Loucy (cell line): ENCODE data around the gene IBA57.

Source experiments
- H2AFZ ChIP-seq: fragments of 200-600 bp; sonication (generic); 2 replicates; pipeline ENCODE4 v1.6.0; 2016; ENCODE audit warnings: antibody characterized with exemption, mild to moderate bottlenecking, low read length, moderate library complexity
- H3F3A ChIP-seq: fragments of 200-600 bp; 2 replicates; pipeline ENCODE4 v1.6.0; 2016; ENCODE audit warnings: antibody characterized with exemption, low read depth, mild to moderate bottlenecking
- H3K27me3 ChIP-seq: fragments of 200-600 bp; sonication (generic); 2 replicates; pipeline ENCODE4 v1.6.1; 2014; ENCODE audit warnings: low read length, mild to moderate bottlenecking; ENCODE audit not compliant: insufficient read depth, poor library complexity, severe bottlenecking
- H3K36me3 ChIP-seq: fragments of 200-600 bp; sonication (generic); 2 replicates; pipeline ENCODE4 v1.6.1; 2016; ENCODE audit warnings: low read length; ENCODE audit not compliant: insufficient read depth
- H3K4me1 ChIP-seq: fragments of 200-600 bp; sonication (generic); 2 replicates; pipeline ENCODE4 v1.5.1; 2014; ENCODE audit warnings: low read length, mild to moderate bottlenecking; ENCODE audit not compliant: insufficient read depth, poor library complexity, severe bottlenecking
- H3K4me2 ChIP-seq: fragments of 200-600 bp; sonication (generic); 2 replicates; pipeline ENCODE4 v1.6.0; 2014; ENCODE audit warnings: antibody characterized with exemption, low read length, low read depth, mild to moderate bottlenecking; ENCODE audit not compliant: poor library complexity, severe bottlenecking
- H3K4me3 ChIP-seq: fragments of 200-600 bp; sonication (generic); 2 replicates; pipeline ENCODE4 v1.5.1; 2014; ENCODE audit warnings: low read length, mild to moderate bottlenecking, mixed read lengths; ENCODE audit not compliant: poor library complexity, severe bottlenecking
- H3K79me2 ChIP-seq: fragments of 200-600 bp; sonication (generic); 2 replicates; pipeline ENCODE4 v1.6.1; 2014; ENCODE audit warnings: low read length; ENCODE audit not compliant: insufficient read depth
- H3K9ac ChIP-seq: fragments of 200-600 bp; sonication (generic); 2 replicates; pipeline ENCODE4 v1.6.0; 2014; ENCODE audit warnings: mild to moderate bottlenecking, low read depth, low read length, moderate library complexity; ENCODE audit not compliant: poor library complexity, severe bottlenecking
- H3K9me2 ChIP-seq: fragments of 200-600 bp; sonication (generic); replicated peaks from 2 replicates; pipeline ENCODE4 v1.6.1; 2016; ENCODE audit warnings: low read depth, low read length, mixed read lengths
- H3K9me3 ChIP-seq: fragments of 200-600 bp; sonication (generic); 2 replicates; pipeline ENCODE4 v1.6.1; 2014; ENCODE audit warnings: mild to moderate bottlenecking, antibody characterized with exemption, low read length, low read depth; ENCODE audit not compliant: insufficient read depth
- H4K20me1 ChIP-seq: fragments of 200-600 bp; sonication (generic); 2 replicates; pipeline ENCODE4 v1.6.0; 2014; ENCODE audit warnings: antibody characterized with exemption, low read length, mild to moderate bottlenecking; ENCODE audit not compliant: insufficient read depth, poor library complexity, severe bottlenecking
- CTCF ChIP-seq: fragments of 200-600 bp; sonication (generic); conservative IDR thresholded peaks from 2 replicates; pipeline ENCODE4 v1.5.1; 2014; ENCODE audit warnings: mild to moderate bottlenecking, antibody characterized with exemption, low read length
- EZH2phosphoT487 ChIP-seq: fragments of 200-600 bp; IDR thresholded peaks from 2 replicates; pipeline ENCODE4 v1.6.1; 2018; ENCODE audit warnings: antibody characterized with exemption, mild to moderate bottlenecking, moderate library complexity, borderline replicate concordance

Gene IBA57

GRCh38 chr1:228148196-228148861, 17.3 kb upstream of the IBA57 start:
- Histone ChIP-seq H3K4me1 (peaks cover 15% of the 10 kb centered on the region), H3K36me3 (peaks cover 15% of the 10 kb centered on the region; the same call in 1 of the 2 replicates)
- no peak for TF ChIP-seq CTCF
- no peak for TF ChIP-seq EZH2phosphoT487

GRCh38 chr1:228148935-228149405, 16.6 kb upstream of the IBA57 start:
- no peak for TF ChIP-seq EZH2phosphoT487
- no peak for TF ChIP-seq CTCF
- Histone ChIP-seq H3K79me2 (peaks cover 34% of the 10 kb centered on the region), H2AFZ (no peak overlapping the region), H3K4me3 (no peak overlapping the region), H4K20me1 (peaks cover 32% of the 10 kb centered on the region), H3K9ac (no peak overlapping the region), H3K4me2 (no peak overlapping the region), H3K4me1 (peaks cover 8% of the 10 kb centered on the region), H3K27me3 (no peaks in the 10 kb centered on the region), H3F3A (no peaks in the 10 kb centered on the region), H3K9me3 (no peaks in the 10 kb centered on the region), H3K9me2 (no peaks in the 10 kb centered on the region), H3K36me3 (peaks cover 15% of the 10 kb centered on the region; the same call in 1 of the 2 replicates)

More at GRCh38 chr1:228148196-228148861, 17.3 kb upstream of the IBA57 start:
- Histone ChIP-seq H3F3A (no peaks in the 10 kb centered on the region), H3K9me2 (no peaks in the 10 kb centered on the region), H4K20me1 (peaks cover 38% of the 10 kb centered on the region), H3K27me3 (no peaks in the 10 kb centered on the region), H3K9ac (no peak overlapping the region), H2AFZ (no peak overlapping the region), H3K79me2 (peaks cover 41% of the 10 kb centered on the region), H3K4me2 (no peak overlapping the region), H3K9me3 (no peaks in the 10 kb centered on the region), H3K4me3 (no peak overlapping the region)

GRCh38 chr1:228149406-228150119, 16.0 kb upstream of the IBA57 start, which contains the start of gene GJC2:
Gene GJC2 (plus strand): TSS chr1:228149930. CDS start chr1:228157759, 7,829 bp downstream.
- Histone ChIP-seq H3K36me3 (peaks cover 15% of the 10 kb centered on the region; the same call in 1 of the 2 replicates), H3F3A (no peaks in the 10 kb centered on the region), H4K20me1 (peaks cover 27% of the 10 kb centered on the region), H3K4me3 (no peak within 1 kb of the TSS), H3K4me1 (peaks cover 3% of the 10 kb centered on the region), H2AFZ (no peak within 1 kb of the TSS), H3K9ac (no peak within 1 kb of the TSS), H3K79me2 (peaks cover 28% of the 10 kb centered on the region), H3K4me2 (no peak within 1 kb of the TSS), H3K9me3 (no peaks in the 10 kb centered on the region), H3K27me3 (no peaks in the 10 kb centered on the region), H3K9me2 (no peaks in the 10 kb centered on the region)
- TF ChIP-seq CTCF, result no peak
- no peak for TF ChIP-seq EZH2phosphoT487
